Hepatocyte (in vitro differentiated cells): ENCODE data around the gene MIER1.

Experiments used
- EZH2 ChIP-seq: fragments of 200-600 bp; sonication (generic); IDR thresholded peaks from 2 replicates; pipeline ENCODE4 v1.6.1; 2016; ENCODE audit warnings: antibody characterized with exemption, mild to moderate bottlenecking, borderline replicate concordance
- EZH2phosphoT487 ChIP-seq: fragments of 200-600 bp; sonication (generic); IDR thresholded peaks from one replicate; pipeline ENCODE4 v1.6.1; 2018; ENCODE audit warnings: antibody characterized with exemption, mild to moderate bottlenecking, low read depth, moderate library complexity; ENCODE audit not compliant: unreplicated experiment, severe bottlenecking
- TF ChIP-seq, protein P1 (sequence below): fragments of 200-600 bp; sonication (generic); IDR thresholded peaks from 2 replicates; pipeline ENCODE4 v1.5.1; 2016; ENCODE audit warnings: antibody characterized with exemption, mild to moderate bottlenecking; ENCODE audit not compliant: poor library complexity

DNA sequence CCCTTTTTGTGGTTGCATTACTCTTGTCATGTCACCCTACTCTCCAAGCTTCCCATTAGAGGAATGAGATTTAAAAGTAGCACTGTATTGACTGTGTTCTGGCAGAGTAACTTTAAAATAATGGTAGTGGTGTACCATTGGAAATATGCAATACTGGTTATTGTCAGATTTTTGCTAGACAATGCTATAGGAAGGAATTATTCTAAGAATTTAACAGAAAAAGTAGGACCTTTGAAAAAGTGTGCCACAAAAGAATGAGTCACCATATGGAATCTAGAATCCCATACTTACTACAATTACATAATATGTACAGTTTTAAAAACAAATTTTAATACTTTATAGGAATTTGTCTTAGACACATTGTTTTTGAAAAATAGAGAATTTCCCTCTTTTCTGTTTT lies 13.8 kb downstream of the MIER1 start:
- TF ChIP-seq, protein P1, sequence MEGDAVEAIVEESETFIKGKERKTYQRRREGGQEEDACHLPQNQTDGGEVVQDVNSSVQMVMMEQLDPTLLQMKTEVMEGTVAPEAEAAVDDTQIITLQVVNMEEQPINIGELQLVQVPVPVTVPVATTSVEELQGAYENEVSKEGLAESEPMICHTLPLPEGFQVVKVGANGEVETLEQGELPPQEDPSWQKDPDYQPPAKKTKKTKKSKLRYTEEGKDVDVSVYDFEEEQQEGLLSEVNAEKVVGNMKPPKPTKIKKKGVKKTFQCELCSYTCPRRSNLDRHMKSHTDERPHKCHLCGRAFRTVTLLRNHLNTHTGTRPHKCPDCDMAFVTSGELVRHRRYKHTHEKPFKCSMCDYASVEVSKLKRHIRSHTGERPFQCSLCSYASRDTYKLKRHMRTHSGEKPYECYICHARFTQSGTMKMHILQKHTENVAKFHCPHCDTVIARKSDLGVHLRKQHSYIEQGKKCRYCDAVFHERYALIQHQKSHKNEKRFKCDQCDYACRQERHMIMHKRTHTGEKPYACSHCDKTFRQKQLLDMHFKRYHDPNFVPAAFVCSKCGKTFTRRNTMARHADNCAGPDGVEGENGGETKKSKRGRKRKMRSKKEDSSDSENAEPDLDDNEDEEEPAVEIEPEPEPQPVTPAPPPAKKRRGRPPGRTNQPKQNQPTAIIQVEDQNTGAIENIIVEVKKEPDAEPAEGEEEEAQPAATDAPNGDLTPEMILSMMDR, result no peak
- no peak for TF ChIP-seq EZH2
- TF ChIP-seq EZH2phosphoT487, result no peak
